ENCODE measurements around the gene NRDE2. TPM values are rescaled to one million over a fixed set of nuclear protein-coding genes. Genes with fewer than 3 reads are reported as not detected.
A peak's percentile ranks its signal among the peaks of the same experiment; 100 is the strongest.
"Not testable (repeated sequence)": the region's sequence is repeated elsewhere in the genome, so short reads cannot be mapped to it uniquely, and the experiment has no call there.

Gene NRDE2
- total and polyA plus RNA-seq, 4 donors, result 5.6 to 20.0 (median 13.7) TPM

DNA sequence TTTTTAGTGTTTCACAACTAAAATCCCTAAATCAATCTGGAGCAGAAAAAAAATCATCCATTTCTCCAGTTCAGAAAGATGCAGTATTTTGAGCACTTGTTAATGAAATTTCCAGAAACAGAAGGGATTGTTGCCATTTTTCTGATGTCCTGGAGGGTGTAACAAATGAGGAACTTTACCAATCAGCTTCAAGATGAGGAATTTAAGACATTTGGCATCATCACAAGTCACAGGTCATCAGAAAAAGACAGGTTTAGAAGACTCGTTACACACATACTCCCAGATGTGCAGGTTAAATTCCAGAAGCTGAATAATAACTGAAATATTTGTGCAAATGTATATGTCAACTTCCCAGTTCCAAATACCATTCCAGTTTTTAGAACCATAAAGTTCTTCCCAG lies 75.9 kb downstream of the NRDE2 start:
- Histone ChIP-seq H3K9me3 (ENCODE audit: control insufficient read depth in 4 of 4, low read length in 3 of 4) (no peaks in the 10 kb centered on the region), H3K27me3 (ENCODE audit: control insufficient read depth in 4 of 4, insufficient read depth in 4 of 4, low read length in 3 of 4) (peaks cover 0 to 2% (median 0%) of the 10 kb centered on the region in 4 donors), H3K36me3 (ENCODE audit: control insufficient read depth in 4 of 4, insufficient read depth in 3 of 4, low read depth in 1 of 4, low read length in 3 of 4) (peaks cover 5 to 13% (median 7%) of the 10 kb centered on the region in 4 donors), H3K9ac (ENCODE audit: low read depth in 1 of 2, low read length in 2 of 2) (no peak overlapping the region), H3K27ac (ENCODE audit: low read depth in 1 of 2, low read length in 2 of 2) (no peak overlapping the region), H3K4me1 (ENCODE audit: control insufficient read depth in 4 of 4, insufficient read depth in 4 of 4, low read length in 3 of 4) (peaks cover 4 to 20% (median 15%) of the 10 kb centered on the region in 4 donors), H3K4me3 (ENCODE audit: low read depth in 1 of 3, low read length in 3 of 3) (peak overlapping the region; percentile 72 to 97 (median 89))
- TF ChIP-seq, protein P1, sequence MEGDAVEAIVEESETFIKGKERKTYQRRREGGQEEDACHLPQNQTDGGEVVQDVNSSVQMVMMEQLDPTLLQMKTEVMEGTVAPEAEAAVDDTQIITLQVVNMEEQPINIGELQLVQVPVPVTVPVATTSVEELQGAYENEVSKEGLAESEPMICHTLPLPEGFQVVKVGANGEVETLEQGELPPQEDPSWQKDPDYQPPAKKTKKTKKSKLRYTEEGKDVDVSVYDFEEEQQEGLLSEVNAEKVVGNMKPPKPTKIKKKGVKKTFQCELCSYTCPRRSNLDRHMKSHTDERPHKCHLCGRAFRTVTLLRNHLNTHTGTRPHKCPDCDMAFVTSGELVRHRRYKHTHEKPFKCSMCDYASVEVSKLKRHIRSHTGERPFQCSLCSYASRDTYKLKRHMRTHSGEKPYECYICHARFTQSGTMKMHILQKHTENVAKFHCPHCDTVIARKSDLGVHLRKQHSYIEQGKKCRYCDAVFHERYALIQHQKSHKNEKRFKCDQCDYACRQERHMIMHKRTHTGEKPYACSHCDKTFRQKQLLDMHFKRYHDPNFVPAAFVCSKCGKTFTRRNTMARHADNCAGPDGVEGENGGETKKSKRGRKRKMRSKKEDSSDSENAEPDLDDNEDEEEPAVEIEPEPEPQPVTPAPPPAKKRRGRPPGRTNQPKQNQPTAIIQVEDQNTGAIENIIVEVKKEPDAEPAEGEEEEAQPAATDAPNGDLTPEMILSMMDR (IDR thresholded peaks at IDR 0.05; ENCODE audit: low read depth, low read length, missing input control), result peak; percentile 2
- TF ChIP-seq RAD21 (IDR thresholded peaks at IDR 0.05) (no peak), YY1 (IDR thresholded peaks at IDR 0.05) (no peak), SP1 (IDR thresholded peaks at IDR 0.05) (no peak)
- no peak for DNase-seq (ENCODE audit: low spot score)
- WGBS, result 88% methylated on average over 1 of the region's 1 CpG

DNA sequence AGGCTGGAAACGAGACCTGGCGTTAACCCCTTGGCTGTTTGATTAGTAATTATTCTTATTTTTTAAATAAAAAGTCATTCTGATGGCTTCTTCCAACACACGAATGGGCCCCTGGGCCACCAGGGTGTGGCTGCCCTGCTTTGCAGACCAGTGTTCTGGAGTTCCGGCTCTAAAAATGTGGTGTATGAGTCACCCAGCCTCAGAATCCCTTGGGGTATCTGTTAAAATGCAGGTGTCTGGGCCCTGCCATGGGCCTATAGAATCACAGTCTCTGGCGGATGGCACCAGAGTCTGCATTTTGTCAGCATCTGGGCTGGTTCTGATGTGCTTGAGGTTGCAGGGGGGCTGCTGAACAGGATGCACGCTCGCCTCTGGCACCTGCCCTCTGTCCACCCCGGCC lies 77.9 kb downstream of the NRDE2 start:
- Histone ChIP-seq H3K4me3 (ENCODE audit: low read depth in 1 of 3, low read length in 3 of 3) (no peak overlapping the region), H3K9me3 (ENCODE audit: control insufficient read depth in 4 of 4, low read length in 3 of 4) (no peaks in the 10 kb centered on the region), H3K9ac (ENCODE audit: low read depth in 1 of 2, low read length in 2 of 2) (no peak overlapping the region), H3K27ac (ENCODE audit: low read depth in 1 of 2, low read length in 2 of 2) (no peak overlapping the region), H3K4me1 (ENCODE audit: control insufficient read depth in 4 of 4, insufficient read depth in 4 of 4, low read length in 3 of 4) (peaks cover 4 to 19% (median 15%) of the 10 kb centered on the region in 4 donors), H3K36me3 (ENCODE audit: control insufficient read depth in 4 of 4, insufficient read depth in 3 of 4, low read depth in 1 of 4, low read length in 3 of 4) (peaks cover 0 to 1% (median under 1%) of the 10 kb centered on the region in 4 donors), H3K27me3 (ENCODE audit: control insufficient read depth in 4 of 4, insufficient read depth in 4 of 4, low read length in 3 of 4) (peaks cover 0 to 2% (median 0%) of the 10 kb centered on the region in 4 donors)
- no peak for DNase-seq (ENCODE audit: low spot score)
- no peak for TF ChIP-seq FOXA2 (IDR thresholded peaks at IDR 0.05)
- TF ChIP-seq, protein P2, sequence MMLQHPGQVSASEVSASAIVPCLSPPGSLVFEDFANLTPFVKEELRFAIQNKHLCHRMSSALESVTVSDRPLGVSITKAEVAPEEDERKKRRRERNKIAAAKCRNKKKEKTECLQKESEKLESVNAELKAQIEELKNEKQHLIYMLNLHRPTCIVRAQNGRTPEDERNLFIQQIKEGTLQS (IDR thresholded peaks at IDR 0.05), result no peak
- TF ChIP-seq RXRA (IDR thresholded peaks at IDR 0.05), result no peak
- no peak for TF ChIP-seq YY1 (IDR thresholded peaks at IDR 0.05)
- TF ChIP-seq, protein P3, sequence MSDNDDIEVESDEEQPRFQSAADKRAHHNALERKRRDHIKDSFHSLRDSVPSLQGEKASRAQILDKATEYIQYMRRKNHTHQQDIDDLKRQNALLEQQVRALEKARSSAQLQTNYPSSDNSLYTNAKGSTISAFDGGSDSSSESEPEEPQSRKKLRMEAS (IDR thresholded peaks at IDR 0.05), result no peak
- TF ChIP-seq JUND (IDR thresholded peaks at IDR 0.05), result no peak
- no peak for TF ChIP-seq HNF4A (conservative IDR thresholded peaks at IDR 0.05)
- 87% methylated on average over 8 of the region's 8 CpGs for WGBS

DNA sequence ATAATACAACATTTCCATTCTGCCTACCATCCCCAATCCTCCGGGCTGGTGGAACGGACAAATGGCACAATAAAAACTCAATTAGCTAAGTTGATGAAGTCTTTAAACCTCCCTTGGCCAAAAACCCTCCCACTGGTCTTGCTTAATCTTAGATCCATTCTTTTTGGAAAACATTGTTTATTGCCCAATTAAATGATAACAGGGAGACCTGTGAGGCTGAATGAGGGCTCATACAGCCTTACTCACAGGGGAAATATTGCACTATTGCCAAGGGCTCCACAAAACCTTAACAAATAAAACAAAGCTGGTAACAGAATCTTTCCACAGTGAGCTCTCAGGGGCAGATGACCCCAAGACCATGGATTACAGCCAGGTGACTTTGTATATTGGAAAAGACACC lies 83.1 kb downstream of the NRDE2 start:
- H3K4me3 ChIP-seq (ENCODE audit: low read depth in 1 of 3, low read length in 3 of 3), result no peak overlapping the region
- no peaks in the 10 kb centered on the region for H3K9me3 ChIP-seq (ENCODE audit: control insufficient read depth in 4 of 4, low read length in 3 of 4)
- no peak overlapping the region for H3K27ac ChIP-seq (ENCODE audit: low read depth in 1 of 2, low read length in 2 of 2)
- no peak for DNase-seq (ENCODE audit: low spot score)
- WGBS, result 84% methylated on average over 2 of the region's 2 CpGs
- no peak overlapping the region for H3K9ac ChIP-seq (ENCODE audit: low read depth in 1 of 2, low read length in 2 of 2)
- H3K27me3 ChIP-seq (ENCODE audit: control insufficient read depth in 4 of 4, insufficient read depth in 4 of 4, low read length in 3 of 4), result peaks cover 0 to 2% (median 0%) of the 10 kb centered on the region in 4 donors
- no peaks in the 10 kb centered on the region for H3K36me3 ChIP-seq (ENCODE audit: control insufficient read depth in 4 of 4, insufficient read depth in 3 of 4, low read depth in 1 of 4, low read length in 3 of 4)
- no peaks in the 10 kb centered on the region for H3K4me1 ChIP-seq (ENCODE audit: control insufficient read depth in 4 of 4, insufficient read depth in 4 of 4, low read length in 3 of 4)
- TF ChIP-seq GABPA (IDR thresholded peaks at IDR 0.05 in 1 of 2, conservative IDR thresholded peaks at IDR 0.05 in 1 of 2) (no peak), SP1 (IDR thresholded peaks at IDR 0.05) (no peak)

DNA sequence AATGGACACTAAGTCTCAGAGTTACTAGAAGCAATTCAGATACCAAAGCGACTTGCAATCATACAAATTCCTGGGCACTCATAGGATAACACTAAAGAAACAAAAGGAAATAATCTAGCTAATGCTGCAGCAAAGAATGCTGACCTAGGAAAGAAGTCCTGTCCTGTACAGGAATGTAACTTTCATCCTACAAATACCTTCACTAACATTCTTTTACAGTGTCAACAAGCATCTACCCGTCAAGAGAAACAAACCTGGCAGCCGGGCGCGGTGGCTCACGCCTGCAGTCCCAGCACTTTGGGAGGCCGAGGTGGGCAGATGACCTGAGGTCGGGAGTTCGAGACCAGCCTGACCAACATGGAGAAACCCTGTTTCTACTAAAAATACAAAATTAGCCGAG lies 84.3 kb downstream of the NRDE2 start:
- H3K4me1 ChIP-seq (ENCODE audit: control insufficient read depth in 4 of 4, insufficient read depth in 4 of 4, low read length in 3 of 4); H3K36me3 ChIP-seq (ENCODE audit: control insufficient read depth in 4 of 4, insufficient read depth in 3 of 4, low read depth in 1 of 4, low read length in 3 of 4); H3K27me3 ChIP-seq (ENCODE audit: control insufficient read depth in 4 of 4, insufficient read depth in 4 of 4, low read length in 3 of 4); H3K9ac ChIP-seq (ENCODE audit: low read depth in 1 of 2, low read length in 2 of 2); H3K4me3 ChIP-seq (ENCODE audit: low read depth in 1 of 3, low read length in 3 of 3); H3K27ac ChIP-seq (ENCODE audit: low read depth in 1 of 2, low read length in 2 of 2); H3K9me3 ChIP-seq (ENCODE audit: control insufficient read depth in 4 of 4, low read length in 3 of 4); DNase-seq (ENCODE audit: low spot score): not testable (repeated sequence)
- 88% methylated on average over 10 of the region's 10 CpGs for WGBS
